ENCODE results near the gene DRAP1. TPM values are rescaled to one million over a fixed set of nuclear protein-coding genes. Genes with fewer than 3 reads are reported as not detected.
A peak's percentile ranks its signal among the peaks of the same experiment; 100 is the strongest.

DRAP1 gene
- total RNA-seq, 5 donors from 2014 or later (not counting 1 experiment from before 2014, with no cell fraction given), result 56.3 to 122 (median 107) TPM

- no peak for ATAC-seq (replicated peaks in 1 of 4)
- POLR2A ChIA-PET, result interaction anchor here in 1 of 2 donors (0.6 kb wide), 1 partner anchor 10 kb away, joined by 3 read pairs; no protein-coding TSS in a partner anchor
- H3K36me3 Mint-ChIP-seq, result no peaks in the 10 kb centered on the region
- peaks cover 30 to 39% (median 36%) of the 10 kb centered on the region in 3 donors for H3K4me1 Mint-ChIP-seq
- 69% methylated on average over 11 of the region's 13 CpGs for WGBS (ENCODE audit: insufficient coverage)
- Histone ChIP-seq H3K27me3 (replicated peaks in 1 of 2; ENCODE audit: control insufficient read depth in 2 of 2, extremely low read depth in 1 of 2, insufficient read depth in 2 of 2, low read length in 1 of 2) (no peaks in the 10 kb centered on the region), H3K4me3 (ENCODE audit: control insufficient read depth in 1 of 2, extremely low read depth in 1 of 2, low read length in 1 of 2) (no peak overlapping the region), H3K9me3 (no peaks in the 10 kb centered on the region), H3K27ac (ENCODE audit: low read length) (no peak overlapping the region), H3K4me1 (ENCODE audit: control insufficient read depth in 1 of 2, extremely low read depth in 1 of 2, insufficient read depth in 2 of 2, low read length in 2 of 2) (peaks cover 11 to 40% of the 10 kb centered on the region in 2 experiments), H3K36me3 (ENCODE audit: control insufficient read depth in 2 of 2, extremely low read depth in 1 of 2, insufficient read depth in 1 of 2, low read length in 1 of 2) (no peaks in the 10 kb centered on the region)
- CTCF ChIA-PET, result interaction anchor here in 1 of 2 donors (2.1 kb wide), 1 partner anchor 72 kb away, joined by 5 read pairs; the partner anchor contains the start of gene MUS81
- DNase-seq, result peak in 1 of 35 experiments; percentile 27
- H3K9me3 Mint-ChIP-seq, result no peaks in the 10 kb centered on the region
- H3K27me3 Mint-ChIP-seq, result no peaks in the 10 kb centered on the region
- peak overlapping the region in 1 of 3 donors; percentile 27 for H3K4me3 Mint-ChIP-seq
- H3K27ac Mint-ChIP-seq, result peak overlapping the region; percentile 28 to 49
These were observed 12.7 kb downstream of the DRAP1 start for GRCh38 chr11:65931773-65932557.

- 82% methylated on average over 5 of the region's 9 CpGs for WGBS (ENCODE audit: insufficient coverage)
These were observed 13.3 kb downstream of the DRAP1 start for GRCh38 chr11:65932558-65932919.

GRCh38 chr11:65934014-65934413 is 14.8 kb downstream of the DRAP1 start:
- H3K9me3 ChIP-seq, result no peaks in the 10 kb centered on the region
- peaks cover 10 to 19% (median 18%) of the 10 kb centered on the region in 3 donors for H3K4me1 Mint-ChIP-seq
- ATAC-seq (replicated peaks in 1 of 4) (no peak), DNase-seq (no peak)
- no peak overlapping the region for H3K4me3 ChIP-seq (ENCODE audit: control insufficient read depth in 1 of 2, extremely low read depth in 1 of 2, low read length in 1 of 2)
- ChIA-PET CTCF (no interaction called here), POLR2A (interaction anchor here in 1 of 2 donors (0.7 kb wide), 1 partner anchor 14 kb away, joined by 4 read pairs; no protein-coding TSS in a partner anchor)
- no peak overlapping the region for H3K27ac Mint-ChIP-seq
- no peak overlapping the region for H3K27ac ChIP-seq (ENCODE audit: low read length)
- H3K36me3 ChIP-seq (ENCODE audit: control insufficient read depth in 2 of 2, extremely low read depth in 1 of 2, insufficient read depth in 1 of 2, low read length in 1 of 2), result no peaks in the 10 kb centered on the region
- peaks cover under 1 to 20% of the 10 kb centered on the region in 2 experiments for H3K4me1 ChIP-seq (ENCODE audit: control insufficient read depth in 1 of 2, extremely low read depth in 1 of 2, insufficient read depth in 2 of 2, low read length in 2 of 2)
- no CpG with 5 or more reads among the region's 4 CpGs for WGBS (ENCODE audit: insufficient coverage)
- H3K36me3 Mint-ChIP-seq, result no peaks in the 10 kb centered on the region
- H3K9me3 Mint-ChIP-seq, result no peaks in the 10 kb centered on the region
- no peaks in the 10 kb centered on the region for H3K27me3 Mint-ChIP-seq
- H3K27me3 ChIP-seq (replicated peaks in 1 of 2; ENCODE audit: control insufficient read depth in 2 of 2, extremely low read depth in 1 of 2, insufficient read depth in 2 of 2, low read length in 1 of 2), result peaks cover 0 to 5% of the 10 kb centered on the region in 2 experiments
- no peak overlapping the region for H3K4me3 Mint-ChIP-seq

More at GRCh38 chr11:65932558-65932919, 13.3 kb downstream of the DRAP1 start:
- Mint-ChIP-seq H3K36me3 (no peaks in the 10 kb centered on the region), H3K9me3 (no peaks in the 10 kb centered on the region), H3K27me3 (no peaks in the 10 kb centered on the region), H3K4me1 (peaks cover 24 to 33% (median 30%) of the 10 kb centered on the region in 3 donors), H3K27ac (peak overlapping the region in 1 of 2 donors; percentile 28), H3K4me3 (no peak overlapping the region)
- Histone ChIP-seq H3K27me3 (replicated peaks in 1 of 2; ENCODE audit: control insufficient read depth in 2 of 2, extremely low read depth in 1 of 2, insufficient read depth in 2 of 2, low read length in 1 of 2) (no peaks in the 10 kb centered on the region), H3K9me3 (no peaks in the 10 kb centered on the region), H3K36me3 (ENCODE audit: control insufficient read depth in 2 of 2, extremely low read depth in 1 of 2, insufficient read depth in 1 of 2, low read length in 1 of 2) (no peaks in the 10 kb centered on the region), H3K27ac (ENCODE audit: low read length) (no peak overlapping the region), H3K4me1 (ENCODE audit: control insufficient read depth in 1 of 2, extremely low read depth in 1 of 2, insufficient read depth in 2 of 2, low read length in 2 of 2) (peaks cover 10 to 35% of the 10 kb centered on the region in 2 experiments), H3K4me3 (ENCODE audit: control insufficient read depth in 1 of 2, extremely low read depth in 1 of 2, low read length in 1 of 2) (no peak overlapping the region)
- ChIA-PET POLR2A (interaction anchor here in 1 of 2 donors (0.6 kb wide), 1 partner anchor 11 kb away, joined by 3 read pairs; no protein-coding TSS in a partner anchor), CTCF (interaction anchor here (0.9 to 2.1 kb wide), 2 partner anchors 42 to 73 kb away, joined by 3 to 5 read pairs; partner anchors contain the start of genes CCDC85B (in 1 of the 2) and MUS81 (in 1 of the 2))
- no peak for ATAC-seq (replicated peaks in 1 of 4)
- DNase-seq, result no peak

- Mint-ChIP-seq H3K9me3 (no peaks in the 10 kb centered on the region), H3K36me3 (no peaks in the 10 kb centered on the region), H3K27me3 (no peaks in the 10 kb centered on the region), H3K27ac (no peak overlapping the region), H3K4me3 (no peak overlapping the region), H3K4me1 (peaks cover 0 to 5% (median 0%) of the 10 kb centered on the region in 3 donors)
- H3K36me3 ChIP-seq (ENCODE audit: control insufficient read depth in 2 of 2, extremely low read depth in 1 of 2, insufficient read depth in 1 of 2, low read length in 1 of 2), result no peaks in the 10 kb centered on the region
- H3K9me3 ChIP-seq, result no peaks in the 10 kb centered on the region
- ATAC-seq (replicated peaks in 1 of 4) (no peak), DNase-seq (no peak)
- peaks cover 0 to 13% of the 10 kb centered on the region in 2 experiments for H3K27me3 ChIP-seq (replicated peaks in 1 of 2; ENCODE audit: control insufficient read depth in 2 of 2, extremely low read depth in 1 of 2, insufficient read depth in 2 of 2, low read length in 1 of 2)
- CTCF ChIA-PET, result interaction anchor here in 1 of 2 donors (0.6 kb wide), 1 partner anchor 413 kb away, joined by 3 read pairs; the partner anchor contains the start of gene SCYL1
- POLR2A ChIA-PET, result no interaction called here
- H3K4me3 ChIP-seq (ENCODE audit: control insufficient read depth in 1 of 2, extremely low read depth in 1 of 2, low read length in 1 of 2), result no peak overlapping the region
- 55% methylated on average over 2 of the region's 4 CpGs for WGBS (ENCODE audit: insufficient coverage)
- no peak overlapping the region for H3K27ac ChIP-seq (ENCODE audit: low read length)
- H3K4me1 ChIP-seq (ENCODE audit: control insufficient read depth in 1 of 2, extremely low read depth in 1 of 2, insufficient read depth in 2 of 2, low read length in 2 of 2), result peaks cover 0 to under 1% of the 10 kb centered on the region in 2 experiments
These were observed 18.5 kb downstream of the DRAP1 start for GRCh38 chr11:65937766-65938165.

- H3K27ac ChIP-seq (ENCODE audit: low read length), result no peak overlapping the region
- Mint-ChIP-seq H3K27ac (no peak overlapping the region), H3K4me3 (no peak overlapping the region), H3K27me3 (no peaks in the 10 kb centered on the region), H3K36me3 (no peaks in the 10 kb centered on the region), H3K9me3 (no peaks in the 10 kb centered on the region), H3K4me1 (peaks cover 0 to 5% (median 0%) of the 10 kb centered on the region in 3 donors)
- H3K9me3 ChIP-seq, result no peaks in the 10 kb centered on the region
- POLR2A ChIA-PET, result no interaction called here
- CTCF ChIA-PET, result no interaction called here
- H3K27me3 ChIP-seq (replicated peaks in 1 of 2; ENCODE audit: control insufficient read depth in 2 of 2, extremely low read depth in 1 of 2, insufficient read depth in 2 of 2, low read length in 1 of 2), result peaks cover 0 to 13% of the 10 kb centered on the region in 2 experiments
- H3K4me1 ChIP-seq (ENCODE audit: control insufficient read depth in 1 of 2, extremely low read depth in 1 of 2, insufficient read depth in 2 of 2, low read length in 2 of 2), result no peaks in the 10 kb centered on the region
- 86% methylated on average over 9 of the region's 9 CpGs for WGBS (ENCODE audit: insufficient coverage)
- DNase-seq (no peak), ATAC-seq (replicated peaks in 1 of 4) (no peak)
- no peaks in the 10 kb centered on the region for H3K36me3 ChIP-seq (ENCODE audit: control insufficient read depth in 2 of 2, extremely low read depth in 1 of 2, insufficient read depth in 1 of 2, low read length in 1 of 2)
- H3K4me3 ChIP-seq (ENCODE audit: control insufficient read depth in 1 of 2, extremely low read depth in 1 of 2, low read length in 1 of 2), result no peak overlapping the region
These were observed 22.6 kb downstream of the DRAP1 start for GRCh38 chr11:65941720-65942310.

GRCh38 chr11:65942531-65942930 is 23.3 kb downstream of the DRAP1 start:
- Mint-ChIP-seq H3K4me3 (no peak overlapping the region), H3K27me3 (no peaks in the 10 kb centered on the region), H3K4me1 (peaks cover 0 to 5% (median 0%) of the 10 kb centered on the region in 3 donors), H3K9me3 (no peaks in the 10 kb centered on the region), H3K36me3 (no peaks in the 10 kb centered on the region), H3K27ac (no peak overlapping the region)
- no peaks in the 10 kb centered on the region for H3K4me1 ChIP-seq (ENCODE audit: control insufficient read depth in 1 of 2, extremely low read depth in 1 of 2, insufficient read depth in 2 of 2, low read length in 2 of 2)
- H3K9me3 ChIP-seq, result no peaks in the 10 kb centered on the region
- ChIA-PET CTCF (no interaction called here), POLR2A (no interaction called here)
- WGBS (ENCODE audit: insufficient coverage), result 94% methylated on average over 6 of the region's 7 CpGs
- no peak overlapping the region for H3K4me3 ChIP-seq (ENCODE audit: control insufficient read depth in 1 of 2, extremely low read depth in 1 of 2, low read length in 1 of 2)
- no peak overlapping the region for H3K27ac ChIP-seq (ENCODE audit: low read length)
- H3K27me3 ChIP-seq (replicated peaks in 1 of 2; ENCODE audit: control insufficient read depth in 2 of 2, extremely low read depth in 1 of 2, insufficient read depth in 2 of 2, low read length in 1 of 2), result peaks cover 0 to 16% of the 10 kb centered on the region in 2 experiments
- ATAC-seq (replicated peaks in 1 of 4) (no peak), DNase-seq (no peak)
- no peaks in the 10 kb centered on the region for H3K36me3 ChIP-seq (ENCODE audit: control insufficient read depth in 2 of 2, extremely low read depth in 1 of 2, insufficient read depth in 1 of 2, low read length in 1 of 2)

All from T-cell (primary cell).